IMR-90 (cell line): Measurements from ENCODE around the gene OPA3. TPM values are rescaled to one million over a fixed set of nuclear protein-coding genes. Genes with fewer than 3 reads are reported as not detected.

Experiments
- ATAC-seq: fragments of 200-7000 bp; cut with Tn5 transposase; 2 replicates; pipeline ENCODE4 v1.9.1; 2020; ENCODE audit warnings: low read depth, mild to moderate bottlenecking, moderate library complexity
- BruUV-seq: library from RNA; stranded (reverse); fragments of 400-500 nt; replicated peaks from 2 replicates; lab custom pipeline; 2021; lab: Mats Ljungman, UMichigan
- CTCF ChIA-PET: fragments of 300-600 bp; formaldehyde crosslinking; extraction: SDS; loops from one replicate; lab custom pipeline; 2021; ENCODE audit warnings: antibody characterized with exemption; lab: Yijun Ruan, JAX
- POLR2A ChIA-PET: fragments of 300-600 bp; sonication (Branson Sonifier 250); formaldehyde crosslinking; loops from one replicate; lab custom pipeline; 2022; ENCODE audit warnings: antibody characterized with exemption; ENCODE audit not compliant: unreplicated experiment; lab: Charles Lee
- DNase-seq: peaks from one replicate; pipeline ENCODE4 v3.0.0; 2013
- H2AFZ ChIP-seq: replicated peaks from 2 replicates; pipeline ENCODE3; 2013; ENCODE audit warnings: low read length, mild to moderate bottlenecking; ENCODE audit not compliant: poor library complexity
- H2AK5ac ChIP-seq: 2 replicates; pipeline ENCODE4 v1.6.1; 2013; ENCODE audit warnings: low read depth, low read length, inconsistent platforms
- H2AK9ac ChIP-seq: replicated peaks from 2 replicates; pipeline ENCODE3; 2013; ENCODE audit warnings: mild to moderate bottlenecking, low read depth, low read length, moderate library complexity; ENCODE audit not compliant: poor library complexity
- H2BK120ac ChIP-seq: 2 replicates; pipeline ENCODE4 v1.6.1; 2013; ENCODE audit warnings: low read depth, low read length, inconsistent platforms
- H2BK15ac ChIP-seq: 3 replicates; pipeline ENCODE4 v1.6.1; 2013; ENCODE audit warnings: low read depth, low read length, inconsistent platforms
- H2BK20ac ChIP-seq: 2 replicates; pipeline ENCODE4 v1.6.1; 2013; ENCODE audit warnings: low read depth, mild to moderate bottlenecking, inconsistent platforms, low read length, moderate library complexity
- H2BK5ac ChIP-seq: 2 replicates; pipeline ENCODE4 v1.6.1; 2013; ENCODE audit warnings: mild to moderate bottlenecking, low read depth, low read length, inconsistent platforms; ENCODE audit not compliant: poor library complexity, severe bottlenecking
- H3K14ac ChIP-seq: replicated peaks from 2 replicates; pipeline ENCODE4 v1.6.1; 2013; ENCODE audit warnings: low read depth, low read length, inconsistent platforms
- H3K18ac ChIP-seq: 2 replicates; pipeline ENCODE4 v1.6.1; 2013; ENCODE audit warnings: low read depth, low read length, control low read depth
- H3K23ac ChIP-seq: 2 replicates; pipeline ENCODE4 v1.6.1; 2013; ENCODE audit warnings: low read depth, low read length, inconsistent platforms
- H3K27ac ChIP-seq: 2 replicates; pipeline ENCODE4 v1.5.1; 2013; ENCODE audit warnings: mild to moderate bottlenecking, control low read depth, low read length; ENCODE audit not compliant: insufficient read depth
- H3K27me3 ChIP-seq: 2 replicates; pipeline ENCODE4 v1.6.1; 2013; ENCODE audit warnings: low read length; ENCODE audit not compliant: control insufficient read depth, insufficient read depth
- H3K36me3 ChIP-seq: 2 replicates; pipeline ENCODE4 v1.6.1; 2013; ENCODE audit warnings: low read length, mixed read lengths; ENCODE audit not compliant: control insufficient read depth, insufficient read depth
- H3K4ac ChIP-seq: 2 replicates; pipeline ENCODE4 v1.6.1; 2013; ENCODE audit warnings: low read depth, low read length, inconsistent platforms
- H3K4me1 ChIP-seq: 2 replicates; pipeline ENCODE4 v1.6.1; 2013; ENCODE audit warnings: low read length, mixed read lengths; ENCODE audit not compliant: control insufficient read depth, insufficient read depth
- H3K4me2 ChIP-seq: 2 replicates; pipeline ENCODE4 v1.6.1; 2013; ENCODE audit warnings: low read depth, mild to moderate bottlenecking, control low read depth, low read length, moderate library complexity
- H3K4me3 ChIP-seq: 2 replicates; pipeline ENCODE4 v1.5.1; 2013; ENCODE audit warnings: low read depth, mild to moderate bottlenecking, control low read depth, low read length, moderate library complexity; ENCODE audit not compliant: insufficient read depth
- H3K56ac ChIP-seq: 2 replicates; pipeline ENCODE4 v1.6.1; 2013; ENCODE audit warnings: low read length, inconsistent platforms; ENCODE audit not compliant: insufficient read depth; ENCODE audit errors: extremely low read depth
- H3K79me1 ChIP-seq, 2 experiments: 2 replicates each; pipeline ENCODE4 v1.6.1; 2013; ENCODE audit warnings: low read length in 2 of 2, inconsistent platforms in 1 of 2, low read depth in 1 of 2
- H3K9ac ChIP-seq: 2 replicates; pipeline ENCODE4 v1.6.1; 2013; ENCODE audit warnings: low read depth, low read length, control low read depth
- H3K9me1 ChIP-seq: 2 replicates; pipeline ENCODE4 v1.6.1; 2013; ENCODE audit warnings: low read length, inconsistent platforms; ENCODE audit not compliant: insufficient read depth
- H3K9me3 ChIP-seq: 2 replicates; pipeline ENCODE4 v1.6.1; 2013; ENCODE audit warnings: low read length; ENCODE audit not compliant: control insufficient read depth, insufficient read depth
- H4K20me1 ChIP-seq: 2 replicates; pipeline ENCODE4 v1.6.1; 2013; ENCODE audit warnings: low read length, inconsistent platforms; ENCODE audit not compliant: insufficient read depth
- H4K5ac ChIP-seq: 2 replicates; pipeline ENCODE4 v1.6.1; 2013; ENCODE audit warnings: mild to moderate bottlenecking, low read depth, low read length, control low read depth
- H4K8ac ChIP-seq, 2 experiments: 2 replicates each; pipeline ENCODE4 v1.6.1; 2013; ENCODE audit warnings: low read depth in 2 of 2, low read length in 2 of 2, control low read depth in 1 of 2, inconsistent platforms in 1 of 2
- H4K91ac ChIP-seq: 2 replicates; pipeline ENCODE4 v1.6.1; 2013; ENCODE audit warnings: low read depth, low read length, inconsistent platforms; ENCODE audit not compliant: insufficient read depth
- BHLHE40 ChIP-seq: fragments of 150-350 bp; IDR thresholded peaks from 2 replicates; pipeline ENCODE4 v1.6.1; 2016; ENCODE audit warnings: mild to moderate bottlenecking, low read depth, low read length
- CEBPB ChIP-seq: IDR thresholded peaks from 2 replicates; pipeline ENCODE4 v1.6.1; 2012; ENCODE audit warnings: low read depth, low read length, improper control_type of control experiment
- CHD1 ChIP-seq: IDR thresholded peaks from 2 replicates; pipeline ENCODE4 v1.6.1; 2012; ENCODE audit warnings: low read depth, low read length, improper control_type of control experiment
- FOS ChIP-seq: fragments of 150-350 bp; IDR thresholded peaks from 2 replicates; pipeline ENCODE4 v1.6.1; 2016; ENCODE audit warnings: low read depth, low read length
- MAFK ChIP-seq: IDR thresholded peaks from 2 replicates; pipeline ENCODE4 v1.6.1; 2012; ENCODE audit warnings: low read depth, low read length, improper control_type of control experiment
- MXI1 ChIP-seq: IDR thresholded peaks from 2 replicates; pipeline ENCODE4 v1.6.1; 2012; ENCODE audit warnings: low read depth, mild to moderate bottlenecking, low read length, moderate library complexity, borderline replicate concordance
- NFE2L2 ChIP-seq: fragments of 150-350 bp; IDR thresholded peaks from 2 replicates; pipeline ENCODE4 v1.6.1; 2016; ENCODE audit warnings: low read depth, mild to moderate bottlenecking, low read length
- RAD21 ChIP-seq: IDR thresholded peaks from 2 replicates; pipeline ENCODE4 v1.6.1; 2012; ENCODE audit warnings: low read length, improper control_type of control experiment
- RCOR1 ChIP-seq: IDR thresholded peaks from 2 replicates; pipeline ENCODE4 v1.6.1; 2012; ENCODE audit warnings: mild to moderate bottlenecking, low read length, improper control_type of control experiment; ENCODE audit not compliant: insufficient replicate concordance
- RFX5 ChIP-seq: IDR thresholded peaks from 2 replicates; pipeline ENCODE4 v1.8.0; 2012; ENCODE audit warnings: low read depth, mild to moderate bottlenecking, low read length, moderate library complexity
- SMC3 ChIP-seq: fragments of 150-350 bp; IDR thresholded peaks from 2 replicates; pipeline ENCODE4 v1.6.1; 2016; ENCODE audit warnings: low read depth, mild to moderate bottlenecking, antibody characterized with exemption, low read length, moderate library complexity
- WGBS, 2 experiments: methylation state at CpG; one replicate each; pipeline versions ENCODE4 v1.1.5 to v1.1.7; 2013; ENCODE audit warnings: missing lambda C conversion rate in 2 of 2; ENCODE audit not compliant: insufficient read length in 1 of 2; ENCODE audit errors: extremely low coverage in 2 of 2; 5-methylcytosine and 5-hydroxymethylcytosine counted together
- dilution Hi-C: fragments of 300-500 bp; cut with HindIII; formaldehyde crosslinking; loops from one replicate; pipeline ENCODE4 v1.14.3; 2018; ENCODE audit warnings: low sequenced_read_pairs; ENCODE audit not compliant: unreplicated experiment
- in situ Hi-C: fragments of 300-500 bp; cut with MboI; formaldehyde crosslinking; loops from 3 replicates; pipeline ENCODE4 v1.14.3; 2019; ENCODE audit warnings: low sequenced_read_pairs, inconsistent platforms, mixed read lengths
- intact Hi-C: fragments of 100-400 bp; cut with micrococcal nuclease; formaldehyde crosslinking; loops from 2 replicates; pipeline ENCODE4 v1.10.0; 2022
- polyA plus RNA-seq, 3 experiments: library from polyadenylated mRNA; depleted of rRNA; stranded (reverse); fragments of >200 nt; gene quantifications; 2 replicates each; pipeline ENCODE4 v1.2.3, GENCODE V29; 2012; ENCODE audit warnings: low replicate concordance in 1 of 3
- total RNA-seq: library from RNA; depleted of rRNA; stranded (reverse); fragments of >200 nt; gene quantifications from 2 replicates; pipeline ENCODE4 v1.2.3, GENCODE V29; 2012
- TF ChIP-seq, protein P1 (sequence below): fragments of 150-350 bp; IDR thresholded peaks from 2 replicates; pipeline ENCODE4 v1.6.1; 2016; ENCODE audit warnings: low read depth, mild to moderate bottlenecking, low read length, moderate library complexity, borderline replicate concordance
- TF ChIP-seq, protein P2 (sequence below): conservative IDR thresholded peaks from 2 replicates; pipeline ENCODE4 v1.5.1; 2012; ENCODE audit warnings: mild to moderate bottlenecking, low read depth, low read length, improper control_type of control experiment
- TF ChIP-seq, protein P3 (sequence below): fragments of 150-350 bp; IDR thresholded peaks from 2 replicates; pipeline ENCODE4 v1.6.1; 2017; ENCODE audit warnings: mild to moderate bottlenecking, antibody characterized with exemption, low read length, low read depth

OPA3 gene
- total and polyA plus RNA-seq, 2 of the 4 experiments (the other 2 are of a cell fraction): 5.2 to 9.6 TPM

- no peak overlapping the region for H3K4me3 ChIP-seq
- no peaks in the 10 kb centered on the region for H3K36me3 ChIP-seq
- no CpG with 5 or more reads among the region's 4 CpGs for WGBS, 2 experiments
- no peak overlapping the region for H2AK5ac ChIP-seq
- H2BK120ac ChIP-seq: no peak overlapping the region
- no peak overlapping the region for H3K23ac ChIP-seq
- dilution Hi-C loops (no loop called here), in situ Hi-C loops (no loop called here), intact Hi-C loops (no loop called here)
- H3K27me3 ChIP-seq: peaks cover 4% of the 10 kb centered on the region; the same call in 1 of the 2 replicates
- H3K9me3 ChIP-seq: no peaks in the 10 kb centered on the region
- POLR2A ChIA-PET: no interaction called here
- H3K9ac ChIP-seq: no peak overlapping the region
- no peak overlapping the region for H2BK5ac ChIP-seq
- H2AFZ ChIP-seq: peak overlapping the region; percentile 70
- no TSS peak for BruUV-seq
- H3K4me1 ChIP-seq: 0 out of 2 replicates have a peak, but pooled peaks cover 1% of the 10 kb centered on the region
- H2AK9ac ChIP-seq: peak overlapping the region; percentile 28
- H2BK15ac ChIP-seq: no peak overlapping the region
- no peak overlapping the region for H4K8ac ChIP-seq
- no peak for DNase-seq
- no peak overlapping the region for H3K56ac ChIP-seq
- H3K27ac ChIP-seq: no peak overlapping the region
- H3K79me1 ChIP-seq: peaks cover 7 to 10% of the 10 kb centered on the region in 2 experiments; a peak in 2 of 4 replicates
- H4K91ac ChIP-seq: no peak overlapping the region
- TF ChIP-seq FOS: no peak
- TF ChIP-seq MAFK: no peak
- TF ChIP-seq MXI1: no peak
- no peak for TF ChIP-seq RFX5
- TF ChIP-seq, protein P1, sequence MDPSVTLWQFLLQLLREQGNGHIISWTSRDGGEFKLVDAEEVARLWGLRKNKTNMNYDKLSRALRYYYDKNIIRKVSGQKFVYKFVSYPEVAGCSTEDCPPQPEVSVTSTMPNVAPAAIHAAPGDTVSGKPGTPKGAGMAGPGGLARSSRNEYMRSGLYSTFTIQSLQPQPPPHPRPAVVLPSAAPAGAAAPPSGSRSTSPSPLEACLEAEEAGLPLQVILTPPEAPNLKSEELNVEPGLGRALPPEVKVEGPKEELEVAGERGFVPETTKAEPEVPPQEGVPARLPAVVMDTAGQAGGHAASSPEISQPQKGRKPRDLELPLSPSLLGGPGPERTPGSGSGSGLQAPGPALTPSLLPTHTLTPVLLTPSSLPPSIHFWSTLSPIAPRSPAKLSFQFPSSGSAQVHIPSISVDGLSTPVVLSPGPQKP: no peak
- TF ChIP-seq RAD21: no peak
- TF ChIP-seq, protein P2, sequence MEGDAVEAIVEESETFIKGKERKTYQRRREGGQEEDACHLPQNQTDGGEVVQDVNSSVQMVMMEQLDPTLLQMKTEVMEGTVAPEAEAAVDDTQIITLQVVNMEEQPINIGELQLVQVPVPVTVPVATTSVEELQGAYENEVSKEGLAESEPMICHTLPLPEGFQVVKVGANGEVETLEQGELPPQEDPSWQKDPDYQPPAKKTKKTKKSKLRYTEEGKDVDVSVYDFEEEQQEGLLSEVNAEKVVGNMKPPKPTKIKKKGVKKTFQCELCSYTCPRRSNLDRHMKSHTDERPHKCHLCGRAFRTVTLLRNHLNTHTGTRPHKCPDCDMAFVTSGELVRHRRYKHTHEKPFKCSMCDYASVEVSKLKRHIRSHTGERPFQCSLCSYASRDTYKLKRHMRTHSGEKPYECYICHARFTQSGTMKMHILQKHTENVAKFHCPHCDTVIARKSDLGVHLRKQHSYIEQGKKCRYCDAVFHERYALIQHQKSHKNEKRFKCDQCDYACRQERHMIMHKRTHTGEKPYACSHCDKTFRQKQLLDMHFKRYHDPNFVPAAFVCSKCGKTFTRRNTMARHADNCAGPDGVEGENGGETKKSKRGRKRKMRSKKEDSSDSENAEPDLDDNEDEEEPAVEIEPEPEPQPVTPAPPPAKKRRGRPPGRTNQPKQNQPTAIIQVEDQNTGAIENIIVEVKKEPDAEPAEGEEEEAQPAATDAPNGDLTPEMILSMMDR: no peak
- TF ChIP-seq BHLHE40: no peak
- no peak for TF ChIP-seq RCOR1
- no peak for TF ChIP-seq CEBPB
- TF ChIP-seq, protein P3, sequence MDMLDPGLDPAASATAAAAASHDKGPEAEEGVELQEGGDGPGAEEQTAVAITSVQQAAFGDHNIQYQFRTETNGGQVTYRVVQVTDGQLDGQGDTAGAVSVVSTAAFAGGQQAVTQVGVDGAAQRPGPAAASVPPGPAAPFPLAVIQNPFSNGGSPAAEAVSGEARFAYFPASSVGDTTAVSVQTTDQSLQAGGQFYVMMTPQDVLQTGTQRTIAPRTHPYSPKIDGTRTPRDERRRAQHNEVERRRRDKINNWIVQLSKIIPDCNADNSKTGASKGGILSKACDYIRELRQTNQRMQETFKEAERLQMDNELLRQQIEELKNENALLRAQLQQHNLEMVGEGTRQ: no peak
- TF ChIP-seq NFE2L2: no peak
- no peak for TF ChIP-seq SMC3
- TF ChIP-seq CHD1: no peak
- H3K4me2 ChIP-seq: no peak overlapping the region
- no peak overlapping the region for H3K4ac ChIP-seq
- no peak overlapping the region for H3K14ac ChIP-seq
- no peak overlapping the region for H4K5ac ChIP-seq
- H3K18ac ChIP-seq: no peak overlapping the region
- H2BK20ac ChIP-seq: no peak overlapping the region
- H3K9me1 ChIP-seq: no peaks in the 10 kb centered on the region
- no peak for ATAC-seq
- CTCF ChIA-PET: no interaction called here
- no peaks in the 10 kb centered on the region for H4K20me1 ChIP-seq
These were observed 3.3 kb upstream of the OPA3 start for GRCh38 chr19:45587873-45588272.
